H4 (cell line): ENCODE data around the gene GPR4. TPM values are rescaled to one million over a fixed set of nuclear protein-coding genes. Genes with fewer than 3 reads are reported as not detected.

Source experiments
- DNase-seq: peaks from one replicate; pipeline ENCODE4 v3.0.0-alpha.2; 2015; ENCODE audit warnings: low spot score
- total RNA-seq: library from RNA; depleted of rRNA; stranded (reverse); fragments of >200 nt; shearing (Covaris generic); gene quantifications from 2 replicates; pipeline ENCODE4 v1.2.3, GENCODE V29; 2014

GPR4 gene
- total RNA-seq, 1 experiment from 2014 or later: not detected

- no peak for DNase-seq
Observed at GRCh38 chr19:45590300-45591003, 11.6 kb downstream of the GPR4 start.

- no peak for DNase-seq
Observed at GRCh38 chr19:45589768-45590167, 12.2 kb downstream of the GPR4 start.

DNA sequence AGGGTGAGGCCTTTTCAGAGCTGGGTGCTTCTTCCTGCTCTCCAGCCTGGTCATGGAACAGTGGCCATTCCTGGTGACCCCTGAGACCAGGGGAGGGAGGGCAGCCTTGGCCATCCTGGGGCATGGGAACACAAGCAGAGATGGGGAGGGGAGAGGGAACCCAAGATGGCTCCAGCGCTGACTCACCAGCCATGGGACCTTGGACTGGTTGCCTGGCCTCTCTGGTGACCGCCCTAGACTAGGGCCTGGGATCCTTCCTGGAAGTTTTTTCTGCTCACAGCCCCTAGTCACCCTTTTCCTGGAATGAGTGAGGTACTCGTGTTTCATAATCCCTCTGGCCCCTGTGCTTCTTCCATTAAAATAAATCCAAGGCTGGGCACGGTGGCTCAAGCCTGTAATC lies 14.1 kb downstream of the GPR4 start:
- DNase-seq: no peak

GRCh38 chr19:45585158-45585577 lies 16.8 kb downstream of the GPR4 start:
- DNase-seq: no peak

GRCh38 chr19:45584332-45585157 lies 17.5 kb downstream of the GPR4 start, which contains the start of gene OPA3:
TSS of gene OPA3 (minus strand) at chr19:45584802. CDS start at chr19:45584764, 38 bp downstream.
- DNase-seq: peak; percentile 99

DNA sequence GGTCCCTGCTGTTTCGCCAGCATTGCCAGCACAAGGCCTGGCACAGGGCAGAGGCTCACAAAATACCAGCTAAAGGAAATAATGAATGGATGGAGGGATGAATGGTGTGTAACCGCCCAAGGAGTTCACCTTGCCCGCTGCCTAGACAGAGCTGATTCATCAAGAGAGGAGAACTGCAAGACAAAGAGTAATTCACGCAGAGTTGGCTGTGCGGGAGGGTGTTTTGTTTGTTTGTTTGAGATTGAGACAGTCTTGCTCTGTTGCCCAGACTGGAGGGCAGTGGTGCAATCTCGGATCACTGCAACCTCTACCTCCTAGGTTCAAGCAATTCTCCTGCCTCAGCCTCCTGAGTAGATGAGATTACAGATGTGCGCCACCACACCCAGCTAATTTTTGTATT lies 20.4 kb downstream of the GPR4 start:
- DNase-seq: no peak

- DNase-seq: no peak
Observed at GRCh38 chr19:45578861-45579260, 23.2 kb downstream of the GPR4 start.

DNA sequence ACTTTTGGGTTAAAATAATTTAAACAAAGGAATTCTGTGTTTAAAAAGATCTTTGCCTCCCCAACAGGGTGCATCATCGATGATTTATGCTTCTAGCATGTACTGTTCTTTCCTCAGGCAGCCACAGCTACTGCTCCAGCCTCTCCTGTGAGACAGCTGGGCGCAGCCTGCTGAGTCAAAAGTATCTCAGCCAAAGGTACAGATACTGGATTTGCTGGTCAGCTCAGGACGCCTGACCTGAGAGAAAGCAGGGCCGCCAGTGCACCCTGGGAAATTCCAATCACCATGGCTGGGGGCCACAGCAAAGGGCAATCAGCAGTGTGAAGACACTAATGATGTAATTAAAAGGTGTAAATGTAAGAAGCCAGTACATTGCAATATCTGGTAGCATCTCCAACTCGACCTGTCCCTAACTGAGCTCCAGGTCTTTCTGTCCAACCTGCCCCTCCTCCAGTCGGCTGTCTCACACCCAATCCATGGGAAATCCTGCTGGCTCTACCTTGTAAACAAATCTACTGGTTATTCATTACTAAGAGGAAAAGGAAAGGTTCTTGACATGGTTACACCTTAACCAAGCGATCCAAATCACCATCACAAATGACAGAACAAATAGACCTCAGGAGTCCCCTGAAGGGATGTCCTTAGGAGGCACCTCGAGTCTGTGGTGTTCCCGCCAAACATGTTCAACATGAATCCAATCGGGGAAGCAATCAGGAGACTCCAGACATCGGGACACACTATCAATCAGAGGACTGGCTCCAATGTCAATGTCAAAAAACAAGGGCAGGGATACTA lies 24.7 kb downstream of the GPR4 start:
- peak; percentile 34 for DNase-seq

GRCh38 chr19:45576682-45577081 lies 25.3 kb downstream of the GPR4 start:
- DNase-seq: no peak

- DNase-seq: no peak
Observed at GRCh38 chr19:45575216-45575615, 26.8 kb downstream of the GPR4 start.

- no peak for DNase-seq
Observed at GRCh38 chr19:45574526-45574925, 27.5 kb downstream of the GPR4 start.

DNA sequence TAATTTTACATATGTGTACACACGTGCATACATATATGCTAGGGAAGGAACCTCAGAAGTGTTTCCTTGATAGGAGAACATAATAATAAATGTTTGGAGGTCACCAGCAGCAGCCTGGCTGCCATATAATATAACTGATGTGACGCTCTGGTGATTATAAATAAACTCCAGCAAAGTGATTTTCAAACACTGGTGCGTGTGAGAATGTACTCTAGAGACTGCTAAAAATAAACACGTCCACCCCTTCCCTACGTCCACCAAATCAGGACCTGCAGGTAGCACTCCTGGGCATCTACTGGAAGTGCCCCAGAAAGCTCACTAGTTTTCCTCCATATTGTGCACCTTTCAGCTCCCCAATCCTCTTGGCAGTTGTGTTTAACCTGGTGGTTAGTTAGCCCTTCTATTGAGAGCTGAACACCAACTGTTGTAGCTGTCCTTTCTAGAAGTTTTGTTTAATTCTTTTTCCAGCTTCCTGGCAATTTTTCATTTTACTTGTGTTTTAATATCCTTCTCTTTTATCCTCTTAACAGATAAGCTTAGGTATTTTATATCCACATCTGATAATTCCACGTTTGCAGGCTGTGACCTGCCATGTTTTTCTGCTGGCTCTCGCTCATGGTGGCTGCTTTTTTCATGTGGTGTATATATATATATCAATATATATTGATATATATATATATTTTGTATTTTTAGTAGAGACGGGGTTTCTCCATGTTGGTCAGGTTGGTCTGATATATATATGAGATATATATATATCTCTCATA lies 30.4 kb downstream of the GPR4 start:
- no peak for DNase-seq

DNA sequence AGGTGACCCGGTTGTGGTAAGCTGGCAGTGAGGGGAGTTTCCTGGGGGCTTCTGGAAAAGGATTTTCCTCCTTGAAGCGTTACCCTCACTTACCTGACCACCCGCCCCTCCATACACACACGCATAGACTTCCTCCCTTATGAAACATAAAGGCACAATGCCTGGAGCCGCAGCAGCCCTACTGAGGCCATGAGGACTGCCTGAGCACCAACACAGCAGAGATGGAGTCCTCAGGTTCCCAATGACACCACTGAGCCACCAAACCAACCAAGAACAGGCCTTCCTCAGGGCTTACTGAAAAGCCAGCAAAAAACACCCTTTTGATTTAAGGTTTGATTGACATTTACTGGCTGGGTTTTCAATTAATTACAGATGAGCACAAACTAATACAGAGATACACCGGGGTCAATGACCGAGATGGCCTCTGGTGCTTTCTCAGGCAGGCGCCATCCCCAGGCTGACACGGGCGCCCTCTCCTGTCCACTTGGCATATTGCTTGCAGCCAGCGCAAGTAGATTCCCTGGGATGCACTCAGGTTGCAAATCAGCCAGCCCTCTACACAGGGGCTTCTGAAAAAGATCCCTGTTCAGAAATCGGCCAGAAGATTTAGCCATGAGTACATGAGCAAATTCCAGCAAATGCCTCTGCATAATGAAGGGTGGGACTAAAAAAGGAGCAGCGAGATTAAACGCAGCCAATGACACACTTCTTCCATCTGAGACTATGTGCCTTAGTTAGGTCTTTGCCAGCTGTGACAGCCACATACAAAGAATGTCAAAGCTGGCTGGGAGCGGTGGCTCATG lies 32.2 kb downstream of the GPR4 start:
- DNase-seq: no peak

GRCh38 chr19:45568732-45569131 lies 33.3 kb downstream of the GPR4 start:
- no peak for DNase-seq

DNA sequence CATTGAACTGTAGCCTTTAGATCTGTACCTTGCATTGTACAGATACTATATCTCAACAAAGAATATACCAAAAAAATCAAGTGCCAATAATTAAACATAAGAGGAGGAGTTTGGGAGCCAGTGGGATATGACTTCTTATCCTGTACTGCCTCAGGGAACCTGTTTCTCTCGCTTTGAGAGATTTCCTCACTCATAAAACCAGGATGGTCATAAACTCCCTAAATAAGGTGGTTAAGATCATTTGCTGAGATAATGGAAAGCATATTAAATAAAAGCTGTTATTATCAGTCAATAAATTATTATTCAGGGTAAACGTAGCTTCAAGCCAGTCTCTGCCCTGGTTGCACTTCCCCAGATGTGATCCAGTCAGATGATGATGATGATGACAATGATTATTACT lies 34.4 kb downstream of the GPR4 start:
- DNase-seq: no peak

DNA sequence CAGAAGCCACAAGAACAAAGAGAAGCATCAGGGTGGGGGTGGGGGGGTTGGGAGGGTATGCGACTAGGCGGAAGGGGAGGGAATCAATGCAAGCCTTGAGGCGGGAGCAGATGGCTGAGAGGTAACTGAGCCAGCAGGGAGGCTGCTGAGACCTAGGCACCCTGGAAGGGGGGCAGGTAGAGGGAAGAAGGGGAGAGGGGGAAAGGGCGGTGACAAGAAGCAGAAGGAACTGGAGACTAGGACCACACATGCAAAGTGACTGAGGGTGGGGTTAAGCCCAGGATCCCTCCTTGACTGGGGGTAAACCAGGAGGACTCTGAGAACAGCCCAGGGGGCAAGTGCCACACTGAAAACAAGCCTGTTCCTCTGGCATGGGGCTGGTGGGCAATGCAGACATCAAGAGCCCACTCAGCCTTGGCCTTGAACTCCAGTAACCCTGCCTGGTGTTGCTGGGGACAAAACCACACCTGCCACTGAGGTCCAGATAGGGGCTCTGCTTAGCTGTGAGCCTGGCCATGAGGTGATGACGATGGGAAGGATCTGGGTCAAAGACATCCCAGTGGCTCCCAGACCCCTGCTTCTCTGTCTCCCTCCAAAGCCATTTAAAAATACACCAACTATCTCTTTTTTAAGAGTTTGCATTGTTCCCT lies 37.8 kb downstream of the GPR4 start:
- DNase-seq: no peak

- no peak for DNase-seq
Observed at GRCh38 chr19:45560686-45561085, 41.3 kb downstream of the GPR4 start.

DNA sequence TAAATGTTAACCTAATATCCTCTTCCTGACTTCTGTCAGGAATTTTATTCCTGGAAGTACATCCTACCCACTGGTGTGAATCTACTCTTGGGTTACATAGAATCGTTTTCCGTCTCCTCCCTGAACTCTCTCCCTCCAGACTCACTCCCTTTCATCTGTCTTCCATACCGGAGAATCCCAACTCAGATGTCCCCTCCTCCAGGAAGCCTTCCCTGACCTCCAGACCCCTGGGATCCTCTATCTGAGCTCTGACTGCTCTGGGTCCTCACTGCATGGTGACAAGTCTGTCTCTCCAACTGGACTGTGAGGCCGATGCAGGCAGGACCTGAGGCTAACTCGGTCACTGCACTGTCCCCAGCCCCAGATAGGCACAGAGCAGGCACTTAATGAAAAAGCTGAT lies 42.0 kb downstream of the GPR4 start:
- DNase-seq: no peak

GRCh38 chr19:45558399-45558878 lies 43.6 kb downstream of the GPR4 start:
- no peak for DNase-seq

GRCh38 chr19:45556835-45557234 lies 45.2 kb downstream of the GPR4 start:
- DNase-seq: no peak
